HTERT RPE-1 (cell line): Measurements from ENCODE around the gene DBNL.

ENCODE experiments used
- in situ Hi-C: fragments of 300-500 bp; cut with MboI; formaldehyde crosslinking; loops from 4 replicates; pipeline ENCODE4 v1.14.3; 2020; ENCODE audit warnings: low sequenced_read_pairs

Gene DBNL

GRCh38 chr7:44060948-44061644, 16.6 kb downstream of the DBNL start:
- in situ Hi-C loops = no loop called here

- in situ Hi-C loops = no loop called here
These were observed 17.2 kb downstream of the DBNL start for GRCh38 chr7:44061645-44062179.

GRCh38 chr7:44062180-44062902, 17.8 kb downstream of the DBNL start:
- in situ Hi-C loops = no loop called here

- in situ Hi-C loops = no loop called here
These were observed 18.4 kb downstream of the DBNL start for GRCh38 chr7:44062903-44063295.

GRCh38 chr7:44063547-44063893, 19.0 kb downstream of the DBNL start:
- in situ Hi-C loops = no loop called here

- in situ Hi-C loops = no loop called here
These were observed 19.6 kb downstream of the DBNL start for GRCh38 chr7:44063894-44064651.

- in situ Hi-C loops = no loop called here
These were observed 20.4 kb downstream of the DBNL start for GRCh38 chr7:44064791-44065430.

GRCh38 chr7:44065431-44066110, 21.1 kb downstream of the DBNL start, which contains the start of gene PGAM2:
PGAM2 (minus strand) TSS chr7:44065567; CDS start chr7:44065529, 38 bp downstream.
- in situ Hi-C loops = no loop called here

GRCh38 chr7:44066111-44066460, 21.6 kb downstream of the DBNL start:
- in situ Hi-C loops = no loop called here

GRCh38 chr7:44066494-44067063, 22.1 kb downstream of the DBNL start:
- in situ Hi-C loops = no loop called here

- in situ Hi-C loops = no loop called here
These were observed 22.8 kb downstream of the DBNL start for GRCh38 chr7:44067064-44067951.

- in situ Hi-C loops = no loop called here
These were observed 23.6 kb downstream of the DBNL start for GRCh38 chr7:44068054-44068453.

- in situ Hi-C loops = no loop called here
These were observed 27.3 kb downstream of the DBNL start for GRCh38 chr7:44071726-44072363.

- in situ Hi-C loops = no loop called here
These were observed 28.1 kb downstream of the DBNL start for GRCh38 chr7:44072364-44073231.

GRCh38 chr7:44073664-44074348, 29.3 kb downstream of the DBNL start:
- in situ Hi-C loops = no loop called here

GRCh38 chr7:44074349-44074695, 29.8 kb downstream of the DBNL start:
- in situ Hi-C loops = no loop called here

- in situ Hi-C loops = no loop called here
These were observed 31.0 kb downstream of the DBNL start for GRCh38 chr7:44075296-44076075.
